Prostate gland (tissue), 2 donors: Measurements from ENCODE around the gene ZXDC.

Source experiments
- CTCF ChIP-seq, 4 experiments: fragments of 200-600 bp in 2 of 4; fragments of 450-650 bp in 2 of 4; sonication (generic) in 2 of 4; IDR thresholded peaks; 1 replicate in 3 of 4; 2 replicates in 1 of 4; pipeline ENCODE4 v1.5.1; 2016 to 2019; ENCODE audit warnings: antibody characterized with exemption in 4 of 4, mild to moderate bottlenecking in 2 of 4, moderate library complexity in 2 of 4
- POLR2A ChIP-seq: fragments of 450-650 bp; IDR thresholded peaks from one replicate; pipeline ENCODE4 v1.6.1; 2016; ENCODE audit warnings: antibody characterized with exemption, mild to moderate bottlenecking
- POLR2AphosphoS5 ChIP-seq: sonication (generic); formaldehyde crosslinking; IDR thresholded peaks from one replicate; pipeline ENCODE4 v1.6.1; 2017; ENCODE audit warnings: antibody characterized with exemption

GRCh38 chr3:126499401-126499800 is 23.7 kb upstream of the ZXDC start:
- TF ChIP-seq CTCF (IDR thresholded peaks at IDR 0.05) (no peak), POLR2A (no peak), POLR2AphosphoS5 (no peak)
